Calu3 (cell line): Measurements from ENCODE around the gene GFRAL. TPM values are rescaled to one million over a fixed set of nuclear protein-coding genes. Genes with fewer than 3 reads are reported as not detected.
"Not testable (repeated sequence)": the region's sequence is repeated elsewhere in the genome, so short reads cannot be mapped to it uniquely, and the experiment has no call there.

Experiments
- BruUV-seq: library from RNA; stranded (reverse); fragments of 400-500 nt; replicated peaks from 2 replicates; lab custom pipeline; 2021; lab: Mats Ljungman, UMichigan
- CTCF ChIA-PET: fragments of 300-600 bp; sonication (Branson Sonifier 250); formaldehyde crosslinking; loops from one replicate; lab custom pipeline; 2022; ENCODE audit warnings: antibody characterized with exemption; lab: Charles Lee
- DNase-seq: peaks from one replicate; pipeline ENCODE4 v3.0.0; 2022
- H3K27ac Mint-ChIP-seq: one replicate; pipeline ENCODE4 v1.8.0; 2022; ENCODE audit warnings: mixed read lengths; ENCODE audit not compliant: unreplicated experiment
- H3K27me3 Mint-ChIP-seq: one replicate; pipeline ENCODE4 v1.8.0; 2022; ENCODE audit warnings: mixed read lengths; ENCODE audit not compliant: unreplicated experiment
- H3K36me3 Mint-ChIP-seq: one replicate; pipeline ENCODE4 v1.8.0; 2022; ENCODE audit warnings: mild to moderate bottlenecking, moderate library complexity, mixed read lengths; ENCODE audit not compliant: insufficient read depth, unreplicated experiment
- H3K4me1 Mint-ChIP-seq: one replicate; pipeline ENCODE4 v1.8.0; 2022; ENCODE audit warnings: mild to moderate bottlenecking, low read depth, mixed read lengths; ENCODE audit not compliant: unreplicated experiment
- H3K4me3 Mint-ChIP-seq: one replicate; pipeline ENCODE4 v1.8.0; 2022; ENCODE audit warnings: mild to moderate bottlenecking, low read depth, moderate library complexity, mixed read lengths; ENCODE audit not compliant: unreplicated experiment
- H3K9me3 Mint-ChIP-seq: one replicate; pipeline ENCODE4 v1.8.0; 2022; ENCODE audit warnings: low read depth, mixed read lengths; ENCODE audit not compliant: unreplicated experiment
- CTCF ChIP-seq: fragments of 200-600 bp; IDR thresholded peaks from one replicate; pipeline ENCODE4 v1.8.0; 2022; ENCODE audit warnings: antibody characterized with exemption; ENCODE audit not compliant: unreplicated experiment
- intact Hi-C: fragments of 100-400 bp; cut with micrococcal nuclease; formaldehyde crosslinking; loops from one replicate; pipeline ENCODE4 v1.10.0; 2022; ENCODE audit not compliant: unreplicated experiment
- total RNA-seq: library from RNA; stranded (reverse); gene quantifications from 2 replicates; pipeline ENCODE4 v1.2.3, GENCODE V29; 2022

GFRAL gene
- total RNA-seq, 1 experiment from 2014 or later: not detected

- no peak for DNase-seq
- Mint-ChIP-seq H3K27me3 (no peaks in the 10 kb centered on the region), H3K4me1 (no peaks in the 10 kb centered on the region), H3K9me3 (no peaks in the 10 kb centered on the region), H3K4me3 (no peak overlapping the region), H3K27ac (no peak overlapping the region), H3K36me3 (no peaks in the 10 kb centered on the region)
- BruUV-seq: no TSS peak
- intact Hi-C loops: no loop called here
- no peak for TF ChIP-seq CTCF
- CTCF ChIA-PET: interaction anchor here (1.1 kb wide), 1 partner anchor 20 kb away, joined by 4 read pairs; no protein-coding TSS in a partner anchor
Observed at GRCh38 chr6:55286824-55287223, 40.4 kb upstream of the GFRAL start.

GRCh38 chr6:55290736-55291135, 36.5 kb upstream of the GFRAL start:
- CTCF ChIA-PET: no interaction called here
- Mint-ChIP-seq H3K27ac (no peak overlapping the region), H3K9me3 (no peaks in the 10 kb centered on the region), H3K4me3 (no peak overlapping the region), H3K36me3 (no peaks in the 10 kb centered on the region), H3K27me3 (no peaks in the 10 kb centered on the region), H3K4me1 (no peaks in the 10 kb centered on the region)
- intact Hi-C loops: no loop called here
- no peak for TF ChIP-seq CTCF
- no peak for DNase-seq
- no TSS peak for BruUV-seq

GRCh38 chr6:55293116-55293515, 34.2 kb upstream of the GFRAL start:
- no peak for TF ChIP-seq CTCF
- no peaks in the 10 kb centered on the region for H3K4me1 Mint-ChIP-seq
- no peak overlapping the region for H3K4me3 Mint-ChIP-seq
- no peaks in the 10 kb centered on the region for H3K27me3 Mint-ChIP-seq
- H3K9me3 Mint-ChIP-seq: no peaks in the 10 kb centered on the region
- H3K36me3 Mint-ChIP-seq: no peaks in the 10 kb centered on the region
- intact Hi-C loops: no loop called here
- no peak overlapping the region for H3K27ac Mint-ChIP-seq
- no TSS peak for BruUV-seq
- CTCF ChIA-PET: no interaction called here
- no peak for DNase-seq

GRCh38 chr6:55297214-55297613, 30.1 kb upstream of the GFRAL start:
- not testable (repeated sequence) for H3K4me3 Mint-ChIP-seq, H3K9me3 Mint-ChIP-seq

GRCh38 chr6:55299286-55299985, 27.8 kb upstream of the GFRAL start:
- CTCF ChIA-PET: no interaction called here
- H3K4me3 Mint-ChIP-seq: no peak overlapping the region
- H3K36me3 Mint-ChIP-seq: no peaks in the 10 kb centered on the region
- intact Hi-C loops: no loop called here
- BruUV-seq: no TSS peak
- no peak for TF ChIP-seq CTCF
- no peaks in the 10 kb centered on the region for H3K9me3 Mint-ChIP-seq
- H3K27me3 Mint-ChIP-seq: no peaks in the 10 kb centered on the region
- no peak overlapping the region for H3K27ac Mint-ChIP-seq
- DNase-seq: no peak
- no peaks in the 10 kb centered on the region for H3K4me1 Mint-ChIP-seq

More at GRCh38 chr6:55297214-55297613, 30.1 kb upstream of the GFRAL start:
- DNase-seq, H3K27me3 Mint-ChIP-seq, H3K4me1 Mint-ChIP-seq, H3K36me3 Mint-ChIP-seq, CTCF ChIA-PET, intact Hi-C loops, BruUV-seq, H3K27ac Mint-ChIP-seq: not testable (repeated sequence)
